IPS DF 4.7 (cell line): ENCODE data around the gene KLHL30.
"Not testable (repeated sequence)": the region's sequence is repeated elsewhere in the genome, so short reads cannot be mapped to it uniquely, and the experiment has no call there.

ENCODE experiments used
- DNase-seq: peaks from one replicate; pipeline ENCODE4 v3.0.0-alpha.2; 2013; ENCODE audit warnings: low spot score; ENCODE audit errors: extremely low read depth

KLHL30 gene

DNA sequence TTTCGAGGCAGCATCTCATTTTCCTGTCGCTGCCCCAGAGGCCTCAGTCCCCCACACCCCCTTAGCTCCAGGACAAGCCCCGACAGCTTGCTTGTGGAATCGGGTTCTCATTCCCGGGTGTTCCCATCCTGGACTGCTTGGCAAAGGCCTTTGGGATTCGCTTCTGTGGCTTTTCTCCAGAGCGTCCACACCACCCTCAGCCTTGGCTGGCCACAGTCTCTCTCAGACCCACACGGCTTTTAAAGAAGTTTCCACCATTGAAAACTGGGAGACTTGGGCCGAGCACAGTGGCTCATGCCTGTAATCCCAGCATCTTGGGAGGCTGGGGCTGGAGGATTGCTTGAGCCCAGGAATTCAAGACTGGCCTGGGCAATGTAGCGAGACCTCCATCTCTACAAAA lies 35.6 kb upstream of the KLHL30 start:
- no peak for DNase-seq

DNA sequence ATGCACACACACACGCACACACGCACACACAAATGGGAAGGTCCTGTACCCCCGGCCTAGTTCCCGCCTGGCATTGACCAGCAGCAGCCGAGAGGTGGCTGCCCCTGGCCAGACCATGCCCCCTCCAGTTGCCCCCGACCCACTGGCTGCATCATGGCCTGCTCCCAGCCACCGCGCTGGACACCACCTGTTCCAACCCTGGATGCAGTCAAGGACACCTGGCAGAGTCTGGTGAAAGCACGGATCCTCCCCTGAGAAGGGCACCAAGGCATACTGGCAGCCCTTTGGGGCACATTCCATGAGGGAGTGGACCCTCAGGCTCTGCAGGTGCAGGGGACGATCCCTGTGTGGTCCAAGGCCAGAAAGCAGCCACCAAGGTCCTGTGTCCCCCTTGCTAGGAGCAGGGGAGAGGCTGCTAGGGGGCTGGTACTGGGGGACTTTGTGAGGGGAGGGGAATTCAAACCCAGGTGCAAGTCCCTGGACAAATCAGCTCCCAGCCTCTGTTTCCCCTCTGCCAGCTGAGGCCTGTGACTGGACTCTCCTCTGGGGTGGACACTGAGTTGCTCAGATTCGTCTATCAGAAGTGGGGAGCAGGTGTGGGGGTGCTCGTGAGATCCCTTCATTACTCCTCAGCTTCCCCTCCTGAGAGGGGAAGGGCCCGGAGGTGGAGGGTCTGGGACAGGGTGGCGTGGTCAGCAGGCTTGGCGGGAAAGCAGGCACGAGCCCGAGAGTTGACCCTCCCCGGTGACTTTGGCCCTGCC lies 34.8 kb upstream of the KLHL30 start:
- no peak for DNase-seq

GRCh38 chr2:238104226-238104690 lies 34.2 kb upstream of the KLHL30 start:
- no peak for DNase-seq

GRCh38 chr2:238104691-238105371 lies 33.6 kb upstream of the KLHL30 start:
- DNase-seq, result no peak

- DNase-seq, result no peak
Measured at GRCh38 chr2:238105506-238106338, 32.7 kb upstream of the KLHL30 start.

GRCh38 chr2:238106339-238106697 lies 32.1 kb upstream of the KLHL30 start:
- no peak for DNase-seq

DNA sequence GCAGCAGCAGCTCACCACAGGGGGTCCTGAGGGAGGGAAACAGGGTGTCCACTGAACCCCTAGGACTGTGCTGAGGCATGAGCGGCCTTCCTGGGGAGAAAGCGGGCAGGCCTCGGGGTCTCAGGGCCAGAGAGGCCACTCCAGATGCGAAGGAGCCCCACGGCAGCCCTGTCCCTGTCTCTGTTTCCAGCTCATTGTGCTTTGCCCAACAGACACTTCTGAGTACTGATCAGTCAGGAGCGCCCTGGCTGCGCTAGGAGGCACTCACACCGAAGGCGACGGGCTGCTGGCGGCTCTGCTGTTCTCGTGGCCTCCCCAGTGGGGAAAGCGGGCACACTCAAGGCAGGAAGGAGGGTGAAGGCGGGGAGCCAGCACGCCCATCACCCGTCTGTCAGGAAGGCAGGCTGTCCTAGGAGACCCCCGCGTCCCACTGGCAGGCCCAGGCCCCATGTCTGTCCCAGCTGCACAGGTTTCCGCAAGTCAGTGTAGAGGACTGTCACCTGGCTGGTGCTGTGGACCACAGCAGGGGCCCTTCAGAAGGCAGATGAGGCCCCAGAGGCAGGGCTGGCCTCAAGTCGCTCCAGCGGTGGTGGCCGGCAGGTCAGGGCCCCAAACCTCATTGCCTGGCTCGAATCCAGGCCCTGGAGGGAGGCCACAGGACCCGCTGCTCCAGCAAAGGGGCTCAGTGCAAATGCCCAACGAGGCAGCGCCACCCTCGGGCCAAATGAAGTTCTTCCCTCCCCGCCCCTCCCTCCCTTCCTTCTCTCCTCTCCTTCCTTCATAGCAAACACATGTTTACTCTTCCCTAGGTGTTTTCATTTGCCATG lies 31.6 kb upstream of the KLHL30 start:
- no peak for DNase-seq

DNA sequence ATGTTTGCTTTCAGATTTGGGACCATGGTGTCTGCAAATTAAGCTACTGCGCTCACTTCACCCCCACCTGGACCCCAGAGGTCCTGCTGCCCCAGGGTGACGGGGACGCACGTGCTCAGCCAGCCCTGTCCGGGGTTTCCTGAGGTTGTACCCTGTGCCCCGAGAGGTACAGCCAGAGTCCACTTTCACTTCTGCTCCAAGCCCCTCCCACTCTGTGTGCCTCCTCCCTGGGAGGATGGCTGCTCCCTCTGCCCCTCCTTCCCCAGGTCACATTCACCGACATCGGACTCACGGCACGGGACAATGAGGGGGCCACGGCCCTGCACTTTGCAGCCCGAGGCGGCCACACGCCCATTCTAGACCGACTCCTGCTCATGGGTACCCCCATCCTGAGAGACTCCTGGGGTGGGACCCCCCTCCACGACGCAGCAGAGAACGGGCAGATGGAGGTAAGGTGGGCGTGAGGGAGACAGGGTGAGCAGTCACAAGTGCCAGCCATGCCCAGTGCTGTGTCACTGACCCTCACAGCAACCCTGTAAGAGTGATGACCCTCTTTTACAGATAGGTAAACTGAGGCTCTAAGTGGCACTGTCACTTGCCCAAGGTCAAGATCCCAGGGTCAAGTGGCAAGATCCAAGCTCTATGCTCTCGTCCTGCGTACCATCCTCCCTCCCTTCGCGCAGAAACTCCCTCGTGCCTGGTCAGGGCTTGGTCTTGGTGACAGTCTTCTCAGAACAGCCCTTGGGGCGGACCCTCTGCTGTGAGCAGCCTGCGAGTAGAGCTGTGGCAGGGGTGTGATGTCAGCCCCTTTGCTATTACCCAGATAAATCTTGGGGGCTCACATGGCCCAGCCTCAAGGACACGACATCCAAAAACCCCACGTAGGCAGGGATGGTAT lies 30.7 kb upstream of the KLHL30 start:
- DNase-seq, result no peak

GRCh38 chr2:238108423-238109183 lies 29.9 kb upstream of the KLHL30 start:
- DNase-seq, result no peak

DNA sequence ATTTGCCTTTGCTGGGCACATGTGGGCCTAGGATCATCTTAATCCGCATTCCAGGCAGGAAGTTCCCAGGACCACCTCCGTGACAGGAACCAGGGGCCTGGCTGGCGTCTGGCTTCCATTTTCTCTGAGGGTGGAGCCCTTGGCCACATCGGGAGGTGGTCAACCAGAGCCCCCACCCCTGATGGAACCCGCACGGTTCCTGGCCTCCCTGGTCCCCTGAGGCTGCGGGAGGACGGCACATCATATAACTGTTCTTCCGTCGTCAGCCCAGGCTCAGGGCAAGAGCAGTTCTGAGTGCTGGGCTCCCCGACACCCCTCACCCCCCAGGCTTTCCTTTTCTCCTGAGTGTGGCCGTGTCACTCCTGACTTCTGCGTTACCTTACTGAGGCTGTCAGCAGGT lies 24.9 kb upstream of the KLHL30 start:
- DNase-seq, result no peak

- no peak for DNase-seq
Measured at GRCh38 chr2:238114331-238114841, 24.1 kb upstream of the KLHL30 start.

DNA sequence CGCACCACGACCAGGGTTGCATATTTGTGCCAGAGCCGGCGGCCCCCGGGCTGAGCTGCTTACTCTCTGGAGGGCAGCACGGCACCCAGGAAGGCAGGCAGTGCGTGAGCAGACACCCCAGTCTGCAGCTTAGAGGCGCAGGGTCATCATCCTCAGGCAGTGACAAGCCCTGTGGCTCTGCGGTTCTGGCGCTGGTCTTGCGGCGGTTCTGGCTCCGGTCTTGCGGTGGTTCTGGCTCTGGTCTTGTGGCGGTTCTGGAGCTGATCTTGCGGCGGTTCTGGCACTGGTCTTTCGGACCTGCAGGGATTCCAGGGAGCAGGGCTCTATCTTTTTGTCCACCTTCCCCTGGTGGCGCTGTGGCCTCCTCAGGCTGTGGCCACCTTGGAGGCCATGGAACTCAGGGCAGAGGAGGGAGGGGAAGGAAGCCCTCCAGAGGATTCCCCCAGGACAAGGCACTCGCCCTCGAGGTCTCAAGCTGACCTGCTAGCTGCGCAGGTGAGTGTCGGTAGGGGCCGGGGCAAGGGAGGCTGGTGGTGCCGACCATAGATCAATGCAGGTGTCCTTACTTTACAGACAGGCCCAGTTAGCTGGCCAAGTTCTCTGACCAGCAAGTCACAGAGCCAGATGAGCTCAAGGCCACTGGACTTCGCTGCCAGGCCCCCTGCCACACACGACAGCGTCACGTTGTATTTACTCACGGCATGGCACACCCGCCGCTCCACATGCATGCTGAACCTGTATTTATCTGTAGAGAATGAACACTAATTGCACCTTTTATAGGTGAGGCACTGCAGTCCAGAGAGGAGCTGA lies 23.4 kb upstream of the KLHL30 start:
- no peak for DNase-seq

GRCh38 chr2:238115709-238116108 lies 22.8 kb upstream of the KLHL30 start:
- DNase-seq, result not testable (repeated sequence)

DNA sequence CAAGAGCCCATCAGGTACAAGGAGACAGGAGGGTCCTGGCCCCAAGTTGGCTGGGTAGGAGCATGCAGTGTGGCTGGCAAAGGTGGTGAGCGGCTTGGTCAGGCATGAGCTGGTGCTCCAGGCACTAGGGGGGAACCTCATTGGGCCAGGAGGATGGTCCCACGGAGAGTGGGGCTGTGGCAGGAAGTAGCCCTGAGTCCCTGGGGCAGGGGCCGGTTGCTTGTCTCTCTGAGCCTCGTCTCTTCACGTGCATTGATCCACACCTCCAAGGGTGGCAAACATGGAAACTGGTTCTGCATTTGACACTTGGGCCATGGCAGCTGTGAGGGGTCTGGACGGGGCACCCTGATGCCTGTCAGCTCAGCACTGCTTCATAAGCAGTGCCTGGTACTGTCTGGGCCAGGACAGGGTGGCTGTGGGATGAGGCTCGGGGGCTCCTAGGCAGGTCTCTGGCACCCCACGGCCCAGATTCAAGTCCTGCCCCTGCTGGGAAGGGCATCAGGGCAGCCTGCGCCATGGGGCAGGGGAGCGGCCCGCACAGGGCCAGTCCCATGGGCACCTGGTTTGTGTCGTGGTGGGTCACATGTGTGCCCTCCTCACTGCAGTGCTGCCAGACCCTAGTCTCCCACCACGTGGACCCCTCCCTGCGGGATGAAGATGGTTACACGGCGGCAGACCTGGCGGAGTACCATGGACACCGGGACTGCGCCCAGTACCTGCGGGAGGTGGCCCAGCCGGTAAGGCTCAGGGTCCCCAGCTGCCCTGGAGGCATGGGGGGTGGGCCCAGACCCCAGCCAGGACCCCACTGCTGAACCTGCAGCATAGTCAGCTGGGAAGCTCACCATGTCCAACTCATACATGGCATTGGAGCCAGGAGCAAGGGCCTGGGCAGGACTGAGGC lies 21.9 kb upstream of the KLHL30 start:
- no peak for DNase-seq

DNA sequence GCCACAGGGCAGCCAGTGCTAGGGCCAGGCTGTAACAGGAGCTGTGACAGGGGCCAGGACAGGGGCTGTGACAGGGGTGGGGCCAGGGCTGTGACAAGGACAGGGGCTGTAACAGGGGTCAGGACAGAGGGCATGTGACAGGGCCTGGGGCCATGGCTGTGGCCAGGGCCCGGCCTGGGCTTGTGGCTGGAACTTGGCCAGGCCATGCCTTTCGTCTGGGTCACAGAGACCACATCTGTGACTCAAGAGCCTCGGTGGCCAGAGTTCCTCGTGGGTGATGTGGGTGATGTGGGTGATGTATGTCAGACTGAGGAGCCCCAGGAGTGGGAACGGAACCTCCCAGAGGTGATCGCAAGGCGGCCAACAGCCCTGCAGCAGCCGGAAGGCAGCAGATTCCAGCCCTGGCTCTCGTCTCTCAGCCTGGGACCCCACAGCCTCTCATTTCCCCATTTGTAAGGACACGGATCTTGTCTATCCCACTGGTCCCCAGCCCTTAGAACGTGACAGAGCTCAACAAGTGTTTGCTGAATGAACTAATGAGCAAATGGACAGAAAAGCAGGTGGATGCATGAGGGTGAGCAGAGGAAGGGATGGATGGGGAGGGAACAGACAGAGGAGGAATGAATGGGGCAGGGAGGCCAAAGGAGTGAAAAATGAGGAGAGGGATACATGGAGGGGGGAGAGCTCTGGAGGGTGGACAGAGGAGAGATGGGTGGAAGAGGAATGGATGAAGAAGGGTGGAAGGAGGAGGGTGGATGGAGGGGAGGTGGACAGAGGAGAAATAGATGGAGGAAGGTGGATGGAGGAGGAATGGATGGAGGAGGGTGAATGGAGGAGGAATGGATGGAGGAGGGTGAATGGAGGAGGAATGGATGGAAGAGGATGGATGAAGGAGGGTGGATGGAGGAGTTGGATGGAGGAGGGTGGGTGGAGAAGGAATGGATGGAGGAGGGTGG lies 21.0 kb upstream of the KLHL30 start:
- DNase-seq, result no peak

GRCh38 chr2:238119756-238120462 lies 18.6 kb upstream of the KLHL30 start:
- DNase-seq, result no peak
